HG02610 (cell line): Measurements from ENCODE around the gene RBM23.
"Not testable (repeated sequence)": the region's sequence is repeated elsewhere in the genome, so short reads cannot be mapped to it uniquely, and the experiment has no call there.

Experiments
- ATAC-seq: cut with Tn5 transposase; IDR thresholded peaks from one replicate; pipeline ENCODE4 v1.9.1; 2021; ENCODE audit warnings: mild to moderate bottlenecking, moderate library complexity; ENCODE audit not compliant: unreplicated experiment

Gene RBM23

DNA sequence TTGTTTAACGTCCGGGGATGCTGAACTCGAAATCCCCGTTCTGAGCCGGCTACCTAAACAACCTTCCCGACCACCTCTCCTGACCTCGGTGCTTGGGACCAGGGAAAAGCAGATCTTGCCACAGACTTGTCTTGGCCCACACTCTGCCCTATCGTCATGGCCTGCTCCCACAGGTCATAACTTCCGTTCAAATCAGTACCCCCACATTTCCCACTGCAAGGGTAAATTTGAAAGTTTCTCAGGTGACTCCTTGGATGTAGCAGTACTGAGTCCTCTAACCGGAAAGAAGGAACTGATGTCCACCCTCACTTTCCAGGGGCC is 612 bp upstream of the RBM23 start:
- ATAC-seq = no peak

DNA sequence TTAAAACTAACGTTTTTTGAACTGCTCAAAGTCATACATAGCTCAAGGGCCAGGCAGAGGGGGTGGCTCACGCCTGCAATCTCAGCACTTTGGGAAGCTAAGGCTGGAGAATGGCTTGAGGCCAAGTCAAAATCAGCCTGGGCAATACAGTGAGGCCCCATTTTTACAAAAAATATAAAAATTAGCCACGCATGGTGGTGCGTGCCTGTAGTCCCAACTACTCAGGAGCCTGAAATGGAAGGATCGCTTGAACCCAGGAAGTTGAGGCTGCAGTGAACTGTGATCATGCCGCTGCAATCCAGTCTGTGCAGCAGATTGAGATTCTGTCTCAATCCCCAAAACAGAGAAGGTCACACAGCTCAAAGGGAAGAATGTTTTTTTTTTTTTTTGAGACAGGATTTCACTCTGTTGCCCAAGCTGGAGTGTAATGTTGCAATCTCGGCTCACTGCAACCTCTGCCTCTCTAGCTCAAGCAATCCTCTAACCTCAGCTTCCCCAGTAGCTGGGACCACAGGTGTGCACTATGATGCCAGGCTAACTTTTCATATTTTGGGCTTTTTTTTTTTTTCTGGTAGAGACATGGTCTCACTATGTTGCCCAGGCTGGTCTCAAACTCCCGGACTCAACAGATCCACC is 2.9 kb downstream of the RBM23 start:
- ATAC-seq = no peak

DNA sequence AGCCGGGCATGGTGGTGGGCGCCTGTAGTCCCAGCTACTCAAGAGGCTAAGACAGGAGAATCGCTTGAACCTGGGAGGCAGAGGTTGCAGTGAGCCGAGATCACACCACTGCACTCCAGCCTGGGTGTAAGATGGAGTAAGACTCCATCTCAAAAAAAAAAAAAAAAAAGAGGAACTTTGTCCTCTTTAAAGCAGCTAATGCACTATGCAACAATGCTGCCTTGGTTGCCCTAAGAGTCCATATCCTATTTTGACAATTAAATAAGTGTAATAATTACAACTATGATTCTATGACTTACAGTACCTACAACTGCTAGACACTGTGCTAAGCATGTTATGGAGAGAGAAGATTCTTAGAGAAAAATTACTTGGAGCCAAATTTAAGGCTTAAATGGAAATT is 4.1 kb downstream of the RBM23 start:
- not testable (repeated sequence) for ATAC-seq

DNA sequence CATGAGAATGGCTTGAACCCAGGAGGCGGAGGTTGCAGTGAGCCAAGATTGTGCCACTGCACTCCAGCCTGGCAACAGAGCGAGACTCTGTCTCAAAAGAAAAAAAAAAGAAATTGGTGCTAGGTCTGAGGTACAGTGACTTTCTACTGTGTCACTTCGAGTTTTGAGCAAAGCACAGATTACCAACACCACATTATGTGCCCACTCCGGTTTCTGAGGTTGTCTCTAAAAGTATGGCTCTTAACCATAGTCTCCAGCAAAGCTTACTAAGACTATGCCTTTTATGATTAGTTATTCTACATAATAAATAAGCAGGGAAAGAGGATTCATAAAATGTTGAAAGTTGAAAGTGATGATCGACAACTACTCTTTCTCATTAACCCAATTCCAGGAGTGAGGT is 8.0 kb downstream of the RBM23 start:
- ATAC-seq = no peak

DNA sequence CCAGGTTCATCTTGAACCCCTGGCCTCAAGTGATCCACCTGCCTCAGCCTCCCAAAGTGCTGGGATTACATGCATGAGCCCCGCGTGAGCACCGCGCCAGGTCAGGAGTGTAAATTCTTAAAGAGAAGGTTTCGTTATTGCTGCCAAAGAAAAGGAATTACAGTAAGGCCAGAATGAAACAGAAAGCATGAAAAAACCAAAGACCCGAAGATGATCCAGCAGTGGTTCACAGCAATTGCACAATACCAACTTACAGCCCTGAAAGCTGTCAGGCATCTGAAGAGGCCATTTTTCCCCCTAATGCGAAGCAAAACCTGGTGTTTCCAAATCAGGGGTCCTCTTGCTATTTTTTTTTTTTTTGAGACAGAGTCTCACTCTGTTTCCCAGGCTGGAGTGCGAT is 10.3 kb downstream of the RBM23 start:
- no peak for ATAC-seq

DNA sequence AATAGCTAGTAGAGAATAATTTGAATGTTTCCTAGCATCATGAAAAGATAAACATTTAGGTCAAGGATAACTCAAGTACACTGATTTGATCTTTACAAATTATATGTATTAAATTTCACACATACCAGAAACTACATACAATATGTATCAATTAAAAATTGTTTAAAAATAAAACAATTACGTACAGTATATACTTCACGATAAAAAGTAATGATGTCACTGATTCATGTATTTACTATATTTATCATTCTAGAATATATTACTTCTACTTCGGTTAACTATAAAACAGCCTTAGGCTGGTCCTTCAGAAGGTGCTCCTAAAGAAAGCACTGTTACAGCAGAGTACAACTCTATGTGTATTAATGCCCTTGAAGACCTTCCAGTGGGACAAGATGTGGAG is 11.5 kb downstream of the RBM23 start:
- no peak for ATAC-seq

DNA sequence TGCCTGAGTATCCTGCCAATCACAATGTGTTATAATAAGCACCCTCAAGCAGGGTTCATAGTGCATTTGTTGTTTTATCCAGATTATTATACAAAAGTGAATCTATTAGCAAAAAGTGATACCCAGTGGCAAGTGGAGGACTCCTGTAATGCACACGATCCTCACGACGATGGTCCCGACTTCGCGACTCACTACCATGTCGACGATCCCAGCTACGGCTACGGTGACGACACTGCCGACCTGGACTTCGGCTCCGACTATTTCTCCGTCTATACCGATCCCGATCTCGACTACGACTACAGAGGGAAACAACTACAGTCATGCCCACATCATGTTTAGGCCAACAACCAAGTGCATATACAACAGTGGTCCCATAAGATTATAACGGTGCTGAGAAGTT is 12.9 kb downstream of the RBM23 start:
- ATAC-seq = no peak

DNA sequence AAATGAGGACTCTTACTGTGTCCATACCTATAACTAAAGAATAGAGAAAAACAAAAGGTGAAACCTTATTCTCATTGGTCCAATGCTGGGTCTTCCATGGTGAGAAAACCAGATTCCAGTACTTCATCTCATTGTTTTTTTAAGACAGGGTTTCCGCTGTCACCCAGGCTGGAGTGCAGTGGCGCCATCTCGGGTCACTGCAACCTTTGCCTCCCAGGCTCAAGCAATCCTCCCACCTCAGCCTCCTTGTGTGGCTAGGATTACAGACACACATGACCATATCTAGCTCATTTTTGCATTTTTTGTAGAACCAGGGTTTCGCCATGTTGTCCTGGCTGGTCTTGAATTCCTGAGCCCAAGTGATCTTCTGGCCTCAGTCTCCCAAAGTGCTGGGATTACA is 13.3 kb downstream of the RBM23 start:
- ATAC-seq = no peak

DNA sequence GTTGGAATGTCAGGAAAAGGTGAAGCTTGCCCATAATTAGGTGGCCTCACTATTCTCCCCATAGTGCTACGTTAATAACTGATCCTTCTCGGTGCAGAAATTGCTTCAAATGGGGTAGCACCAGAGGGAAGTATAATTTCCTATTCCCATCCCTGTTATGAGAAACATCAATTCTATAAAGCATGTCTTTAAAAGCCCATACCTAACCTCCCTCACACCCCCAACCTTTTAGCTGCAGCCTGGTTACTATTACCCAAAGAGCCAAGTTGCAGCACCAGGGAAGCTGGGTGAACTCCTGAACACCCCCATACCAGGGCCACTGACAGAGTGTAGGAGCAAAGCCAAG is 15.2 kb downstream of the RBM23 start:
- ATAC-seq = no peak

DNA sequence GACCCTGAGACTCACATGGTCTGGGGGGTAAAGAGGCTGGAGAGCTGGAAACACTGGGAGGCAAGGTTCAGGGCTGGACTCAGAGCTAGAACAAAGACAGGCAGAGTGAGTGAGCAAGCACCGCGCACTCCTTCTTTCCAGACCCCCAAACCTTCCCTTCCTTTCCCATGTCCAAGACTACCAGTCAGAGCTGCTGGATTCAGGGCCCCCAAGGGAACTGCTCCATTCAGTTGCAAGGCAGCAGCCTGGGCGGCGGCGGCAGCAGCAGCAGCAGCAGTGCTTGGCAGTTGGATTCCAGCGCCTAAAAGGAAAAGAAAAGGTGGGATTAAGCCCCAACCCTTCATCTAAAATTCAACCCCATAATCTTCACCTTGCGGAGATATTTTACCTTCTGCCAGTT is 17.1 kb downstream of the RBM23 start:
- ATAC-seq = no peak

DNA sequence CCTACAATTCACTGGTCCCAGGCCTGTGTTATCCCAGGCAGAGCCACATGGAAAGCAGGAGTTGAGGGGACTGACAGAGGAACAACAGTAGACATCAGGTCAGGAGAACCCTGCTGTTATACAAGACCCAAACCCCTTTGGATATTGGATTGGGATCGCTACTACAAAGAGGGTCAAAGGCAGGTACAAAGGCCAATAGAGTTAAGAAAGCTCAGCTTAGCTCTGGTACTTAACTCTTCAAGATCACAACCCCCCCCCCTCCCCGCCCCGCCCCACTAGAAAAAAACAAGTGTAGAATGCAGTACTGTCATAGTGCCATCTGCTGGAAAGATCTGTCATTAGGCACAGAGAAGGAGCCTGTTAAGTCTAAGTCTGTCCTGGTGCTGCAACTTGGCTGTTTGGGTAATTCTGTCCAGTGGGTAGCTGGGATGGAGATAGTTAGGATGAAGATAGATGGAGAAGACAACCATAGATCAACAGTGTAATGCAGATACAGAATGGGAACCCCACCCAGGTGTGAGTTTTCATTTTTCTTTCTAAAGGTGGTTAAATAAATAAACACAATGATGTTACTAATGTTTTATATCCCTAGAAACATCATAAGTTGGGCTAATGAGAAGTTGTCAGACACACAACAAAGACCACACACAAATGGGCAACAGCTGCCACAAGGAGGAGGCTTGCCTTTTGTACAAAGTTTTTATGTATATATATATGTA is 18.7 kb downstream of the RBM23 start:
- no peak for ATAC-seq

DNA sequence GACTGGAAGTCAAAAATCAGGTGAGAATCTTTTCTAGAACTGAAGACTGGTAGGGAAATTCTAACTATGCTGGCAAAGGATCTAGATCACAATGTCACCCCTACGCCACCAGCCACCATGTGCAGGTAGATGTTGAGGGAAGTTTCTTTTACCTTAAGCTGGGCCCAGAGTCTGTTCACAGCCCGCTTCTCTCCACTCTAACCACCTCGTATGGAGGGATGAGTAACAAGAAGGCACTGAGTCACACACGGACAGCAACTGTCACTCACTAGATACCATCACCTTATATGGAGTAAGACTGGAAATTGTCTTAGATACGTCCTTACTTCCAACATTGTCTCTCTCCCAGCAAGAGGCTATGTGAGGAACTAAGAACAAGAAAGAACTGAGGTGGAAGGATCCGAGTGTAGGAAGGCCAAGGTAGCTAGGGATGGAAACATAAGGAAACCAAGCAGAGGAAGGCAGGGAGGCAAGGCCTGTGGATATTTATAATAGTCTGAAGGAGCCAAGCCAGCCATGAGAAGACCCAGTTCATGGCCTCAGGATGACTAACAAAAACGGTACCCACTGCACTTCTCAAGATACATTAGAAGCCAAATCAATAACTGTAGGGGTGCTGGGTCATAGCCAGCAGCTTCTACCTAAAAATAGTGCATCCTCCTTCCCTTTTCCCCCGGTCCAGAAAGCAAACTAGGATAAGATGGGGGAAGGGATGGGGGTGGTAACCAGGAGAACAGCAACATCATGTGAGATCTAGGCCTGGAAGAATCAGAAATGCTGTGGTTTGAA is 20.5 kb downstream of the RBM23 start:
- ATAC-seq = no peak

DNA sequence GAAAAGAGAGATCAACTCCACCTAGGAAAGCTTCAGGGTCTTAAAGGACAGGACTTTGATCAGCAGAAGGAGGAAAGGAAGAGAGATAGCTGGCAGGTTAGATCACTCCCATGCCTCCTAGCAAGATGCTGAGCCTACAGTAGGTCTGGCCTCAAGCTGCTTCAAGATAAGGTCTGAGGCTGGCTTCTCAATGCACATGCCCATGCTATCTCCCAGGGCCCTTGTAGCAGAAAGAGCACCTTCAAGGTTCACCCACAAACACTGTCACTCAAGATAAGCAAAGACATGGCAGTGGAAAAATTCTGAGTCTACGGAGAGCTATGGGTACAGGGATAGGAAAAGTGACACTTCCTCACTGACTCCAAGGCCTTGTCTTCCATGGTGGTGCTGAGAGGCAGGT is 21.6 kb downstream of the RBM23 start:
- ATAC-seq = no peak

DNA sequence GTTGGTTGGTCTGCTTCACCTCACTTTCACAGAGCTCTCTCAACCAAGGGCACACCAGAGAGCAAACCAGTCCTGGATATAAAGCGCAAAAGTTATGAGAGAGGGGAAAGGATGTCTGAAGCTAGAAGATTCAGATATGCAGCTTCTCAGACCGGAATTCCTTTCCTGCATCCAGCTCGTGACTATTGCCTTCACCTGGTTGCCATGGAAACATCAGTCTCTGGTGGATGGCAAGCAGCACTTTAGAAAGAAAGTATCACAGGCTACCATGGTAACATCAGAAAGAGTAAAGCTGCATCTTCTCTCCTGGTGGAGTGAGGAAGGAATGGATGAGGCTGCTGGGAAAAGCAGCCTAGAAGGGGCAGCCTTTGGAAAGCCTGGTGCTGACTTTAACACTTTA is 22.2 kb downstream of the RBM23 start:
- ATAC-seq = no peak

DNA sequence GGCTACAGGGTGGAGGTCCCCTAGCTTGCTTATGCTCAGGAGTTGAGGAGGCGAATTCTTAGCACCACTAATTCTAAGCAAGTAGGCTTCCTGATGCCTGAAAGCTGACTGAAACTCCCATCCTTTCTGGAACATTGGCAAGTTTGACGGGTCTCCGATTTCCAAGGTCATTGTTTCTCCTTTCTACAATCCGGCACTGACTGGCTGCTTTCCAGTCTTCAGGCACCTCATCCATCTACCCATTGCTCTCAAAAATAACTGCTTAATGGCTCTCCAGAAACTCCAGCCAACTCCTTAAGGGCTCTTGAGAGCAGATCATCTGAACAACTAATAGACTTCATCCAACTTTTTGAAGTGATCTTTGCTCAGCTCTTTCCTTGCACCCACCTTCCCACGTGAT is 22.6 kb downstream of the RBM23 start:
- no peak for ATAC-seq

DNA sequence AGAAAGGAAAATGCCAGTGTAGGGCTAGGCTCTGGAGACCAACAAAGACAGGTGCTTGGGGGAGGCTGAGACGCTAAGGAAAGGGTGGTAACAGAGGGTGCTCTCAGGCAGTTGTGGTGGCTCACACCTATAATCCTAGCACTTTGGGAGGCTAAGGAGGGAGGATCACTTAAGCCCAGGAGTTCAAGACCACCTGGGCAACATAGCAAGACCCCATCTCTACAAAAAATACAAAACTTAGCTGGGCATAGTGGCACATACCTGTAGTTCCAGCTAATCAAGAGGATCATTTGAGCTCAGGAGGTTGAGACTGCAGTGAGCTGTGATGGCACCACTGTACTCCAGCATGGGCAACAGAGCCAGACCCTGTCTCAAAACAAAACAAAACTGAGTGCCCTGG is 23.5 kb downstream of the RBM23 start:
- no peak for ATAC-seq

DNA sequence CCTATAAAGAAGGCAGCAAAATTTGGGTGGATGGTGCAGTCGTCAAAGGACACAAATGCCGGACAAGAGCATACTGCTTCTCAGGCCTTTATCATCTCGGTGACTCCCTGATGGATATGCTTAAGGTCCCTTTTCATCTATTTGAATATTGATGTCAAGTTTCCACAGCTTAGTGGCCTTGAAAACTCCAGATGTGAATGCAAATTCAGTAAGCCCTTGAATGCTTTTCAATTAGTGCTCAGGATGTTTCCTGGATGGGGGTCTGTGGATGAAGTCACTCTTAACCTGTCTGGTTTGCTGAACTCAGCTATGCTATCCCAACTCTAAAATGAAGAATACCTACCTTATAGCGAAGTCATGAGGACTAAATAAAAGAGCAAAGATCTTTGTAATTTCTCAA is 25.2 kb downstream of the RBM23 start:
- no peak for ATAC-seq

DNA sequence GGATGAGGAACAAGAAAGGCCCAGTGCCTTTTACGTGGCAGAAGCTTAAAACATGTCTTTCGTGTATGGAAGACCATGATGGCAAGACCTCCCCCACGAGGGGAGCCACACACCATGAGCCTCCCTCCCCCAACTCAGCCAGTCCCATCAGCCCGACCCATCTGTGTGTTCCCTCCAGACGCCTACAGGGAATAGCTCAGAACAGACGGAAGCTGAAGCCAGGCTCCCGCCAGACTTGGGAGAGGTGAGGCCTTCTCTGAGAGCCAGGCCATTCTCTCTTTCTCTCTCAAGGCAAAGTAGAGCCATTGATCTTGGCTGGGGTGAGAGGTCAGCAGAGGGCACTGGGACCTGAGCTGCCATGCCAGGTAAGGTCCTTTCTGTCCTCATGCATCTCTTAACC is 26.5 kb downstream of the RBM23 start:
- ATAC-seq = no peak

DNA sequence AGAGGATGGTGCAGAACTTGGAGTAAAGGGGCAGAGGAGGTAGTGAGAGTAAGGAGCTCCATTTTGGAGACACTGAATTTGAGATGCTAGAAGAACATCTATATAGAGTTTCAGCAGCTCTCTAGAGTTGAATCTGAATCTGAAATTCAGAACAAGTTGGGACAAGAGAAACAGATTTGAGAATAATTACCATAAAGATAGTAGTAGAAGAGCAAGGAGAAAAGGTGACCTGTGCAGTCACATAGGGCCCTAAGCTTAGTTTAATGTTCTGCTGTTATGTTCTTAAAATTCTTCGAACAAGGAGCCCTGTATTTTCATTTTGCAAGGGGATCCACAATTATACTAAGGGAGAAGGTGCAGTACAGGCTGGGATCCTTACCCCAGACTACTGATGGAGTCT is 28.5 kb downstream of the RBM23 start:
- ATAC-seq = no peak

DNA sequence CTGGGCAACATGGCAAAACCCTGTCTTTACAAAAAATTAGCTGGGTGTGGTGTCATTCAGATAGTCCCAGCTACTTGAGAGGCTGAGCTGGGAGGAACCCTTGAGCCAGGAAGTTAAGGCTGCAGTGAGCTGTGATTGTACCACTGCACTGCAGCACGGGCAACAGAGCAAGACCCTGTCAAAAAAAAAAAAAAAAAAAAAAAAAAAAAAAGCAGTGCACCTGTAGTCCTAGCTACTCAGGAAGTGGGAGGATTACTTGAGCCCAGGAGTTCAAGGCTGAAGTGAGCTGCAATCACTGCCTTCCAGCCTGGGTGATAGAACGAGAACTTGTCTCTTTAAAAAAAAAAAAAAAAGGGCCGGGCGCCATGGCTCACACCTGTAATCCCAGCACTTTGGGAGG is 30.3 kb downstream of the RBM23 start:
- peak; percentile 26 for ATAC-seq

DNA sequence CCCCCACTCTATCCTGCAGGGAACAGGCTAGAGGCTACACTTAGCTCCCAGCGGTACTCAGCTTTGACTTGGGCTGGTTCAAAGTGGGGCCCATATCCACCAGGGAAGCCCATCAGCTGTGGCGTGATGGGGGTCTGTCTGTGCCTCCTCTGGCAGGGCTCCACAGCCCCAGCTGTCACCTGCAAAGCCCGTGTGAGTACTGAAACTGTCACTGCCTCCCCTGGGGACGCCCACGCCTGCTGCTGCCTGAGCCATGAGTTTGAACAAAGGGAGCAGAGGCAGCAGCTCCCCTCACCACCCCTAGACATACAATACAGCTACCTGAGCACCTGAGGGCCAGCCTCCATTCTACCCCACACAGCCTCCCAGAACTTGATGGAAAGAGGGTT is 31.0 kb downstream of the RBM23 start:
- peak; percentile 42 for ATAC-seq

DNA sequence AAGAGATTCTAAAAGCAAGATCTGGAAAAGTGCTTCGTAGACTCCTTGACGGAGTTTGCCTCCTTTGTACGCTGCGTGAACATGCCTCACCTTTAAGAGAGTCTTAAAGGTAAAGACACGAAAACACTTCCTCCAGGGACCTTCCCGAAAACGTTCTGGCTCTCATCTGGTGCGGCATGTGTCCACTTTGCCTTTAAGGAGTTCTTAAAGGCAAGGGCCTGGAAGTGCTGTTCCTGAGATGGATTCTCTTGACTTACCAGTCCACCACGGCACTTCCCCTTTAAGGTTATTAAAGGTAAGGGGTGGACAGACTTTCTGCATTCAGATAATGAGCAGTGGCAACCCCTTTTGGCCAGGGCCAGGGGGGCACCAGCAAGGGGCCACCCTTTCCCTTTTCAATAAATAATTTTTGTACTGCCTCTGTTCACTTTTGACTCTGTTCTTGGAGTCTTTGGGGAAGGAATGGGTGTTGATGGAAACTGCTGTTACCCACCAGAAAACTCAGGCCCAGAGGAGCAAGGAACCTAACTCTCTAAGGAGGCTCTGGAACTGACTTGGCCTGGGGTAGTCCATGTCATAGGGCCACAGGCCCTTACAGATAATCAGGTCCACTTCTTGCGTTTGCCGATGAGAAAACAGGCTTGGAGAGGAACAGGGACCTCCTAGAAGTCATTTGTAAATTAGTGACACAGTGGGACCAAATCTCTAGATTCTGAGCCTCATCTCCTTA is 31.5 kb downstream of the RBM23 start:
- peak; percentile 8 for ATAC-seq
